ENCODE measurements around the gene SMYD2.

The SMYD2 gene

DNA sequence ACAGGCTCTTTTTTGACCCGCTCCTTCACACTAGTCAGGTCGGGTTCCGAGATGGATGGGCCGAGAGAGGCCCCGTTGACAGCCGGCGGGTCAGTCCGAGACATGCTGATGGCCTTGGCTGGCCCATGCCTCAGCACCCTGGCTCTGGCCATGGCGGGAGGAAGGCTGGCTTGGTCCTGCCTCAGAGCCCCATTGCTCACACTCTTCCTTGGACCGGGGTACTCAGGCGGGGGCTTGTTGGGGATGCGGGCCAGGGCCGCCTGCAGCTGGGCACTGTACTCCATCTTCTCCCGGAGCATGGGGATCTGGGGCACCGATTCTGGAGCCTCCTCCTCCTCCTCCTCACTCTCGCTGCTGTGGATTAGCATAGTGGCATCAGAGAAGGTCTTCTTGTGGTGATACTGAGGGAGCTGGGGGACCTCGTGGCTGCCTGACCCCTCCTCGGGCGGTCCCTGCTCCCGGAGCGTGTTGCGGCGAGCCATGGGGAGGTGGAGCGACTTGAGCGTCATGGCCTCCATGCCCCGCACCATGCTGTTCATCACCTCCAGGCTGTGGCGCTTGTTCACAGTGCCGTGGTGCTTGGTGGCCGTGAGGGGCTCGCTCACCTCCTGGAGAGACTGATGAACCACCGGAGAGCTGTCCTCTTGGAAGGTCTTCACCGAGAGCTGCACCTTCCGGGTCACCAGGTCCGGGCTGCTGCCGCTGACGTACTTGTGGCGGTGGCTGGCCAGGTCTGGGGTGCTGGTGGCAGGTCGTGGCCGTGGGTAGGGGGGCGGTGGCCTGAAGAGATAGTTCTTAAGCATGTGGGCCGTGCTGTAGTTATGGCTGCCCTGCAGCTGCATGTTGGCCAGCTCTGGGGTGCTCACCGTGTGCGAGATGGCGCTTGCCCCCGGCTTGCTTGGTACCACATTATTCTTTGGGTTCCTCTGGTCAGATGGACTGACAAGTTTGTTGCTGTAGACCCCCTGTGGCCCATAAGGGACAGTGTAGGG, 102.7 kb downstream of the SMYD2 start:
- no peaks in the 10 kb centered on the region for H3K4me1 Mint-ChIP-seq
- ATAC-seq (ENCODE audit: low read depth), result no peak
- H3K27me3 Mint-ChIP-seq, result peaks cover 2% of the 10 kb centered on the region

DNA sequence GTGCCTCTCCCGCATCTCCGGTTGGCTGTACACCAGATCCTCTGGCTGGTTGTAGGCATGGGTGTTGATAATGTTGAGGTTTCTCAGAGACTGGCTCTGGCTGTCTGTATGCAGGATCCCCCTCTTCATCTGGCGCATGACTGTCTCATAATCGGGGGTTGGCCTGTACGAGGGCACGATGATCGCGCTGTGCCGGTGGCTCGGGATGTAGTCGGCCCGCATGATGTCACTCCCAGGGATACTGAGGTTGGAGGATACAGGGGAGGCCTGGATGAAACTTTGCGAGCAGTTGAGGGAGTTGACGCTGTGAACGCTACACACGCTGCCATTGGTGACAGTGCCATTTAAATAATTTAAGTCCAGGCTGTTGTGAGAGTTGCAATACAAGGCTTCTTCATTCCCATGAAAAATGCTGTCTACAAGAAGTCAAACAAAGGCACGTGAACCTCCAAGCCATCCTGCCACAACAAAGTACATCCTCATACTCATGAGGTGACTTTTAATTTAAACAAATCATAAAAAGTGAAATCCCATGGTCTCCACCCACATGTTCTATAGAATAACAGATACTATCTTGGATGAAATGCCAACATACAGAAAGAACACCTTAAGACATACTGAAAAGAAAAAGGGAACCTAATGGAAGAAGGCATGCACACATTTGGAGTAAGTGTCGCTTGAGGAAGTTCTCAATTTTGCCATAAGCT, 103.6 kb downstream of the SMYD2 start:
- H3K27me3 Mint-ChIP-seq, result peaks cover 2% of the 10 kb centered on the region
- no peak for DNase-seq (ENCODE audit: low spot score in 2 of 2)
- H3K27ac Mint-ChIP-seq, result no peak overlapping the region

More for the DNA sequence above, 102.7 kb downstream of the SMYD2 start:
- H3K9me3 Mint-ChIP-seq, result no peaks in the 10 kb centered on the region
- H3K27ac Mint-ChIP-seq, result no peak overlapping the region
- DNase-seq (ENCODE audit: low spot score in 2 of 2), result no peak
- no peak overlapping the region for H3K4me3 Mint-ChIP-seq
- H3K36me3 Mint-ChIP-seq, result no peaks in the 10 kb centered on the region

DNA sequence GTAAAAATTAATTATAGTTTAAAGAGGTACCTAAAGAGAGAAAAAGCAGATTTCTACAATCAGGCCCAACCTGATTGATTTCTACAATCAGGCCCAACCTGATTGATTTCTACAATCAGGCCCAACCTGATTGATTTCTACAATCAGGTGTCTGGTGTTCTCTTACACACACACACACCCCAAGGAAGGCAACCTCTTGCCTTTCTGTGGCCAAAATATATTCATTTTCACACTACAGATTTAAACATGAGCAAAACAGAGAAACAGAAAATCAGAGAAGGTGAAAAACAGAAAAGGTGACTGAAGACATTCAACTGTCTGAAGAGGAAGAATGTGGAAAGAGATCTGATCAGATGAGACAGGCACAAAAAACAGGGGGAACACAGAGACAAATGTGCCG, 104.5 kb downstream of the SMYD2 start:
- no peaks in the 10 kb centered on the region for H3K27me3 Mint-ChIP-seq
- no peak overlapping the region for H3K4me3 Mint-ChIP-seq
- DNase-seq (ENCODE audit: low spot score in 2 of 2), result no peak
- no peak overlapping the region for H3K27ac Mint-ChIP-seq
- no peak for ATAC-seq (ENCODE audit: low read depth)
- no peaks in the 10 kb centered on the region for H3K36me3 Mint-ChIP-seq
- no peaks in the 10 kb centered on the region for H3K9me3 Mint-ChIP-seq
- H3K4me1 Mint-ChIP-seq, result no peaks in the 10 kb centered on the region

More for the DNA sequence above, 103.6 kb downstream of the SMYD2 start:
- Mint-ChIP-seq H3K9me3 (no peaks in the 10 kb centered on the region), H3K4me3 (no peak overlapping the region), H3K36me3 (no peaks in the 10 kb centered on the region), H3K4me1 (no peaks in the 10 kb centered on the region)
- ATAC-seq (ENCODE audit: low read depth), result no peak

DNA sequence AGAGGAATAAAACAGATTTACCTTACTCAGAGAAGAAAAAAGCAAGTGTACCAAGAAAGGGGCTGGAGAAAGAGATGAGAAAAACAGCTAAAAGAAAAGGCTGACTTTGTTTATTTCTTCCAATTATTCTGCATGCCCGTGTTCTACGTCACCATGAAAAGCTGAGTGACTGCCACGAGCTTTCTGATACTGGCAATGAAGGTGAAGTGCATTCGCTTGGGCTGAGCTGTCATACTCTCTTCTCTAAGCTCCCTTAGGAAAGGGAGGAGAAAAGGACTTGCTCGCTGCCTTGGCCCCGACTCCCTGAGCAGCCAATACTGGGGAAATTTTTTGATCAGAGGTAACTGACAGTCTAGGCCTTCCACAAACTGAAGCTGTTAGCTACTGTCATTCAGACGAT, 105.4 kb downstream of the SMYD2 start:
- no peak overlapping the region for H3K4me3 Mint-ChIP-seq
- no peaks in the 10 kb centered on the region for H3K36me3 Mint-ChIP-seq
- no peaks in the 10 kb centered on the region for H3K27me3 Mint-ChIP-seq
- ATAC-seq (ENCODE audit: low read depth), result no peak
- H3K4me1 Mint-ChIP-seq, result no peaks in the 10 kb centered on the region
- no peaks in the 10 kb centered on the region for H3K9me3 Mint-ChIP-seq
- no peak overlapping the region for H3K27ac Mint-ChIP-seq
- DNase-seq (ENCODE audit: low spot score in 2 of 2), result no peak
